B cell (primary cell): ENCODE measurements around the gene ST6GALNAC5.

Experiments used
- CTCF ChIP-seq: fragments of 200-600 bp; IDR thresholded peaks from one replicate; pipeline ENCODE4 v1.8.0; 2022; ENCODE audit warnings: antibody characterized with exemption, mild to moderate bottlenecking
- EZH2 ChIP-seq: IDR thresholded peaks from 2 replicates; pipeline ENCODE4 v1.6.1; 2012; ENCODE audit warnings: borderline replicate concordance, low read depth, mild to moderate bottlenecking, moderate library complexity, low read length; ENCODE audit not compliant: insufficient read depth, poor library complexity, severe bottlenecking

GRCh38 chr1:76835203-76835602 lies 32.1 kb upstream of the ST6GALNAC5 start:
- no peak for TF ChIP-seq CTCF
- no peak for TF ChIP-seq EZH2
